Endodermal cell (in vitro differentiated cells): ENCODE measurements around the gene PDE6A. TPM values are rescaled to one million over a fixed set of nuclear protein-coding genes. Genes with fewer than 3 reads are reported as not detected.

Experiments
- DNase-seq: peaks from one replicate; pipeline ENCODE4 v3.0.0-alpha.2; 2017
- H3K27ac ChIP-seq: 2 replicates; pipeline ENCODE4 v1.5.1; 2013; ENCODE audit warnings: mild to moderate bottlenecking, low read depth, low read length, moderate library complexity
- H3K27me3 ChIP-seq: 2 replicates; pipeline ENCODE4 v1.6.1; 2013; ENCODE audit warnings: mild to moderate bottlenecking, low read length, moderate library complexity; ENCODE audit not compliant: insufficient read depth, control insufficient read depth, poor library complexity, severe bottlenecking
- H3K36me3 ChIP-seq: 2 replicates; pipeline ENCODE4 v1.7.0; 2013; ENCODE audit warnings: mild to moderate bottlenecking, low read length, moderate library complexity; ENCODE audit not compliant: control insufficient read depth, insufficient read depth
- H3K4me1 ChIP-seq: one replicate; pipeline ENCODE4 v1.7.0; 2013; ENCODE audit warnings: low read length; ENCODE audit not compliant: control insufficient read depth, insufficient read depth
- H3K4me3 ChIP-seq: 2 replicates; pipeline ENCODE4 v1.5.1; 2013; ENCODE audit warnings: mild to moderate bottlenecking, low read length, moderate library complexity
- H3K9ac ChIP-seq: 2 replicates; pipeline ENCODE4 v1.6.1; 2013; ENCODE audit warnings: mild to moderate bottlenecking, low read length, moderate library complexity; ENCODE audit not compliant: poor library complexity, severe bottlenecking; ENCODE audit errors: extremely low read depth
- H3K9me3 ChIP-seq: 2 replicates; pipeline ENCODE4 v1.6.1; 2013; ENCODE audit warnings: mild to moderate bottlenecking, low read length, moderate library complexity; ENCODE audit not compliant: control insufficient read depth
- H3K27ac Mint-ChIP-seq: 2 replicates; pipeline ENCODE4 v1.8.0; 2020; ENCODE audit warnings: mixed read lengths
- H3K27me3 Mint-ChIP-seq: 2 replicates; pipeline ENCODE4 v1.8.0; 2021; ENCODE audit warnings: mild to moderate bottlenecking, mixed read lengths; ENCODE audit not compliant: insufficient read depth
- H3K36me3 Mint-ChIP-seq: 2 replicates; pipeline ENCODE4 v1.8.0; 2020; ENCODE audit warnings: low read depth, mixed read lengths
- H3K4me1 Mint-ChIP-seq: 2 replicates; pipeline ENCODE4 v1.8.0; 2020; ENCODE audit warnings: mixed read lengths
- H3K4me3 Mint-ChIP-seq: 2 replicates; pipeline ENCODE4 v1.8.0; 2020; ENCODE audit warnings: mild to moderate bottlenecking, moderate library complexity, mixed read lengths
- H3K9me3 Mint-ChIP-seq: 2 replicates; pipeline ENCODE4 v1.8.0; 2020; ENCODE audit warnings: mild to moderate bottlenecking, mixed read lengths
- CTCF ChIP-seq: fragments of 200-600 bp; sonication (generic); conservative IDR thresholded peaks from 2 replicates; pipeline ENCODE4 v1.5.0; 2021; ENCODE audit warnings: antibody characterized with exemption, mild to moderate bottlenecking
- WGBS, 2 experiments: methylation state at CpG; one replicate each; pipeline versions ENCODE4 v1.1.5 to v1.1.7; 2013; ENCODE audit warnings: missing lambda C conversion rate in 2 of 2, mixed read lengths in 1 of 2; ENCODE audit not compliant: insufficient coverage in 1 of 2, insufficient read length in 1 of 2; 5-methylcytosine and 5-hydroxymethylcytosine counted together
- total RNA-seq, 2 donors: library from RNA; stranded (reverse); fragmentation: NEBNext Ultra II Directional in 1 of 2; extraction: Animal tissue kit (Norgen Biotek cat#: 25700) in 1 of 2; gene quantifications; 2 replicates in 1 of 2; 3 replicates in 1 of 2; pipeline ENCODE4 v1.2.1, GENCODE V29; 2021

PDE6A gene
- total RNA-seq, 2 donors from 2014 or later = 0.07 TPM; not detected in 1

- Histone ChIP-seq H3K36me3 (no peaks in the 10 kb centered on the region), H3K4me1 (peaks cover 3% of the 10 kb centered on the region), H3K4me3 (no peak overlapping the region), H3K27ac (no peak overlapping the region), H3K9me3 (no peaks in the 10 kb centered on the region), H3K27me3 (no peaks in the 10 kb centered on the region), H3K9ac (no peak overlapping the region)
- Mint-ChIP-seq H3K27me3 (no peaks in the 10 kb centered on the region), H3K4me3 (no peak overlapping the region), H3K36me3 (no peaks in the 10 kb centered on the region), H3K4me1 (peaks cover 6% of the 10 kb centered on the region), H3K27ac (no peak overlapping the region), H3K9me3 (no peaks in the 10 kb centered on the region)
- DNase-seq = no peak
- no peak for TF ChIP-seq CTCF
- WGBS, 2 experiments = 90 to 92% methylated on average over 2 to 5 of the region's 5 CpGs
Measured at GRCh38 chr5:149924486-149924885, 20.1 kb downstream of the PDE6A start.

- WGBS, 2 experiments = 93 to 97% methylated on average over 4 to 6 of the region's 6 CpGs
- no peak overlapping the region for H3K27ac ChIP-seq
Measured at GRCh38 chr5:149922950-149923349, 21.6 kb downstream of the PDE6A start.

GRCh38 chr5:149921597-149921996, 23.0 kb downstream of the PDE6A start:
- H3K36me3 Mint-ChIP-seq = no peaks in the 10 kb centered on the region
- no peak for DNase-seq
- H3K9me3 ChIP-seq = no peaks in the 10 kb centered on the region
- WGBS, 2 experiments = 95% methylated on average over 3 of the region's 3 CpGs; no CpG with 5 or more reads in 1 of the 2 experiments
- H3K27me3 Mint-ChIP-seq = no peaks in the 10 kb centered on the region
- no peak overlapping the region for H3K27ac Mint-ChIP-seq
- H3K4me3 ChIP-seq = no peak overlapping the region
- H3K27me3 ChIP-seq = no peaks in the 10 kb centered on the region
- H3K4me1 ChIP-seq = peaks cover 3% of the 10 kb centered on the region
- H3K36me3 ChIP-seq = no peaks in the 10 kb centered on the region
- no peak overlapping the region for H3K27ac ChIP-seq
- H3K4me1 Mint-ChIP-seq = peaks cover 9% of the 10 kb centered on the region
- H3K9me3 Mint-ChIP-seq = no peaks in the 10 kb centered on the region
- TF ChIP-seq CTCF = no peak
- H3K4me3 Mint-ChIP-seq = no peak overlapping the region
- H3K9ac ChIP-seq = no peak overlapping the region

More at GRCh38 chr5:149922950-149923349, 21.6 kb downstream of the PDE6A start:
- H3K4me3 ChIP-seq = no peak overlapping the region
- Mint-ChIP-seq H3K4me1 (peaks cover 6% of the 10 kb centered on the region), H3K9me3 (no peaks in the 10 kb centered on the region), H3K27me3 (no peaks in the 10 kb centered on the region), H3K4me3 (no peak overlapping the region), H3K36me3 (no peaks in the 10 kb centered on the region), H3K27ac (no peak overlapping the region)
- H3K27me3 ChIP-seq = no peaks in the 10 kb centered on the region
- no peaks in the 10 kb centered on the region for H3K36me3 ChIP-seq
- TF ChIP-seq CTCF = no peak
- DNase-seq = no peak
- H3K9me3 ChIP-seq = no peaks in the 10 kb centered on the region
- peaks cover 3% of the 10 kb centered on the region for H3K4me1 ChIP-seq
- no peak overlapping the region for H3K9ac ChIP-seq
